ENCODE results near the gene ZFP92. TPM values are rescaled to one million over a fixed set of nuclear protein-coding genes. Genes with fewer than 3 reads are reported as not detected.

ZFP92 gene
- total and polyA plus RNA-seq, 10 donors, result 0.26 to 3.4 (median 2.0) TPM

DNA sequence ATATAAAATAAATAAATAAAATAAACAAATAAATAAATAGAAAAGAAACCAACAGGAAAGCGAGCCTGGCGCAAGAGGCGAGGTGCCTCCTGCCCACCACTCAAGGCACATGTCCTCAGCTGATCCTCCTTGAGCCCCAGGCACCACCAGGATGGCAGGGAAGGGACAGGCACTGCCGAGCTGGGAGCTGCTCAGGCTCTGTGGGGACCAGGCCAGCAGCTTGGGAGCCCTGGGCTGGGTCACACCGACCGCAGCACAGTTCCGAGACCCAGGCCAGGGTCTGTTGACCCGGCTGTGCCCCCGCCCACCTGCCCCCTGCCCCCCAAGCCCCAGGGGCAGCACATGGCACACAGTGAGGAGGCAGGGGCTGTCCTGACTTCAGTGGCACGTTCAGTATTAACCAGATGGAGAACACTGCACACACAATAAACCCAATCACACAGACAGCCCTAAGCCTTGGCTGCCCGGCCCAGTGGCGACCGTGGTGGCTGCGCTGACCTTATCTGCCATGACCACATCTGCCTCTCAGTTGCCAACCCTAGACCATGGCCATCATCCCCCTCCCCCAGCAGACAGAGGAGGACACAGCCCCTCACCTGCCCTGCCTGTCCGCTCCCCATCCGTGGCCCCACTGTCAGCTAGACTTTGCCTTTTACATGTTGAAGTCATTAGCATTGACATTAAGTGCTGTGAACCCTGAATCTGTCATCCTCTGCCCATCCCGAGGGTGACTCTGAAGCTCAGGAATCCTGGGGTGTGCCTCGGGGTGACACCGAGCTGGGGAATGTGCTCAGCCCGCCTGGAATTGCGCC lies 37.5 kb downstream of the ZFP92 start:
- 83 to 96% (median 95%) methylated on average over 8 to 21 of the region's 21 CpGs for WGBS, 5 donors
- no peak for TF ChIP-seq POLR2AphosphoS5 (IDR thresholded peaks at IDR 0.05)
- TF ChIP-seq, protein P1, sequence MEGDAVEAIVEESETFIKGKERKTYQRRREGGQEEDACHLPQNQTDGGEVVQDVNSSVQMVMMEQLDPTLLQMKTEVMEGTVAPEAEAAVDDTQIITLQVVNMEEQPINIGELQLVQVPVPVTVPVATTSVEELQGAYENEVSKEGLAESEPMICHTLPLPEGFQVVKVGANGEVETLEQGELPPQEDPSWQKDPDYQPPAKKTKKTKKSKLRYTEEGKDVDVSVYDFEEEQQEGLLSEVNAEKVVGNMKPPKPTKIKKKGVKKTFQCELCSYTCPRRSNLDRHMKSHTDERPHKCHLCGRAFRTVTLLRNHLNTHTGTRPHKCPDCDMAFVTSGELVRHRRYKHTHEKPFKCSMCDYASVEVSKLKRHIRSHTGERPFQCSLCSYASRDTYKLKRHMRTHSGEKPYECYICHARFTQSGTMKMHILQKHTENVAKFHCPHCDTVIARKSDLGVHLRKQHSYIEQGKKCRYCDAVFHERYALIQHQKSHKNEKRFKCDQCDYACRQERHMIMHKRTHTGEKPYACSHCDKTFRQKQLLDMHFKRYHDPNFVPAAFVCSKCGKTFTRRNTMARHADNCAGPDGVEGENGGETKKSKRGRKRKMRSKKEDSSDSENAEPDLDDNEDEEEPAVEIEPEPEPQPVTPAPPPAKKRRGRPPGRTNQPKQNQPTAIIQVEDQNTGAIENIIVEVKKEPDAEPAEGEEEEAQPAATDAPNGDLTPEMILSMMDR (IDR thresholded peaks at IDR 0.05 in 8 of 11, conservative IDR thresholded peaks at IDR 0.05 in 3 of 11), result no peak
- TF ChIP-seq POLR2A (IDR thresholded peaks at IDR 0.05), result no peak
- H3K4me1 ChIP-seq, result no peaks in the 10 kb centered on the region
- H3K36me3 ChIP-seq, result peaks cover 0 to 53% (median 6%) of the 10 kb centered on the region in 6 donors
- no peak overlapping the region for H3K4me3 ChIP-seq
- H3K9me3 ChIP-seq, result no peaks in the 10 kb centered on the region
- H3K27ac ChIP-seq, result no peak overlapping the region
- H3K27me3 ChIP-seq (replicated peaks in 1 of 7), result no peaks in the 10 kb centered on the region
- intact Hi-C loops (cut with DNase I; ENCODE audit: low total_unique reads), result no loop called here
- no peak for DNase-seq

DNA sequence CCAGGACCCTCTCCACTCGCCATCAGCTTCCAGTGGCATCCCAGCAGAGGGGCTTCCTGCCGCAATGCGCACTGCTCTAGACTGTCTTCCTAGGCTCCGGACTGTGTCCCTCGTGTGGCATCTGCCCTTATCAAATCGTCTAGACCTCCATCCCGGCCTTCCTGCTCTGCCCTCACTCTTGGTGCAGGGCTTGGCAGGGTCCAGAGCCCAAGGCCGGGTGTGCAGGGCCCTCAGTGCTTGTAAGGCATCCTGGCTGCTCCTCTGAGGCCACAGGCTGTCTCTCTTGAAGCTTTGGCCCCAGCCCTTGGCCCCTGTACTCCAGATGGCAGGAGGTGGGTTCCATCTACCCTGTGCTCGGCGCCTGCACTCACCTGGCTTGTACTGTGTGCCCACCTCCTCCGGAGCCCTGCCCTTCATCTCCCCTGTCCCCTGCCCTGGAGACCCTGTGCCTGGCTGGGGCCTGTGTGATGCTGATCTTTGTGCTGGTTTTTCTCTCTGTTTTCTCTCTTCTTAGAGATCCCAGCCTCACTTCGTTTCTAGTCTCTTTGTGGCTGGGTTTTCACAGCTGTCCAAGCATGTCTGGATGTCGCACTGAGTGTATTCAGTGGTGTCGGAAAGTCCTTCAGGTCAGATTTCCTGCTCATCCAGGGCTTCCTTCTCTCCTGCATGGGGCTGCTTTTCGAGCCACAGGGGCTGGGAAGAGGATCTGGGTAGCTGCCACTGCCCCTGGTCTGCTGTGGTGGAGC lies 38.3 kb downstream of the ZFP92 start:
- 79 to 96% (median 88%) methylated on average over 11 to 15 of the region's 15 CpGs for WGBS, 5 donors
- H3K9me3 ChIP-seq, result no peaks in the 10 kb centered on the region
- no peaks in the 10 kb centered on the region for H3K4me1 ChIP-seq
- intact Hi-C loops (cut with DNase I; ENCODE audit: low total_unique reads), result no loop called here
- TF ChIP-seq, protein P1 (IDR thresholded peaks at IDR 0.05 in 8 of 11, conservative IDR thresholded peaks at IDR 0.05 in 3 of 11), result no peak
- TF ChIP-seq POLR2AphosphoS5 (IDR thresholded peaks at IDR 0.05), result peak in 1 of 3 donors; percentile 28
- no peak overlapping the region for H3K4me3 ChIP-seq
- peaks cover 0 to 61% (median 9%) of the 10 kb centered on the region in 6 donors for H3K36me3 ChIP-seq
- no peak overlapping the region for H3K27ac ChIP-seq
- no peak for DNase-seq
- no peaks in the 10 kb centered on the region for H3K27me3 ChIP-seq (replicated peaks in 1 of 7)

DNA sequence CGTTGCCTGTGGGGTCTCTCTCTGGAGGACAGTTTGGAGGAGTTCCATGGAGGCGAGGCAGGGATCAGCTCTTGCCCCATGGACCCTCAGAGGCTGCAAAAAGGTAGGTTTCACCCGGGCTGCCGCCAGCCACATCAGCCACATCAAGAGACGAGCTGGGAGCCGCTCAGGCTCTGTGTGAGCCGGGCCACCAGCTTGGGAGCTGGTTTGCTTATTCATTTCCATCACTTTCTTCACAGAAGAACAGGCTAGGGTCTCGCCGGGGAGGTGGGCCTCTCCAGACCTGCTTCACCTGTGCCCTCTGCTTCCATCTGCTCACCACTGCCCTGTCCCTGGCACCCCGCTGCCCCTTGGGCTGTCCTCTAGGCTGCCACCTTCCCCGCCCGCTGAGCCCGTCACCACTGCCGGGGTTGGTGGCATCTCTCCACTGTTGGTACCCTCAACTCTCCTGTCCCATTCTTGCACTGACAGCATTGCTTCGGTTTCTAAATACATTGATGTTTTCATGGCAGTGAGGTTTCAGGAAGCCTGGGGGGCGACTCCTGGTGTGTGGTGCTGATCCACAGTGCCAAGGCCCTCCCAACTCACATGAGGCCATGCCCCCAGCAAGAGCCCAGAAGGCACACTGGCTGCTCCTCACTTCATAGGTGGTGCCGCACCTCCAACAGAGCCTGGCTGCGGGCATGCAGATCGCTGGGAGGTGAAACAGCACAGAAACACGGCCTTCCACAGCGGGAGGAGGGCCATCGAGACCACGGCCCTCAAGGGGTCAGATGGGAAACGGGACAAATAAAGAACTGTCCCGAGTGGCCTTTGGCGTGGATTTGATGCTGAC lies 39.1 kb downstream of the ZFP92 start:
- H3K9me3 ChIP-seq, result no peaks in the 10 kb centered on the region
- intact Hi-C loops (cut with DNase I; ENCODE audit: low total_unique reads), result no loop called here
- no peaks in the 10 kb centered on the region for H3K4me1 ChIP-seq
- no peaks in the 10 kb centered on the region for H3K27me3 ChIP-seq (replicated peaks in 1 of 7)
- 87 to 97% (median 96%) methylated on average over 15 to 26 of the region's 26 CpGs for WGBS, 5 donors
- peaks cover 0 to 69% (median 12%) of the 10 kb centered on the region in 6 donors for H3K36me3 ChIP-seq
- no peak for DNase-seq
- H3K4me3 ChIP-seq, result no peak overlapping the region
- TF ChIP-seq POLR2AphosphoS5 (IDR thresholded peaks at IDR 0.05), result peak in 1 of 3 donors; percentile 16
- TF ChIP-seq, protein P1 (IDR thresholded peaks at IDR 0.05 in 8 of 11, conservative IDR thresholded peaks at IDR 0.05 in 3 of 11), result no peak
- no peak overlapping the region for H3K27ac ChIP-seq
